SW 1271 (cell line): ENCODE measurements around the gene CLBA1.
"Not testable (repeated sequence)": the region's sequence is repeated elsewhere in the genome, so short reads cannot be mapped to it uniquely, and the experiment has no call there.

Experiments
- DNase-seq, 2 experiments: peaks; one replicate each; lab custom pipeline; 2025; lab: John Stamatoyannopoulos, UW

Gene CLBA1

GRCh38 chr14:104947881-104948735 is 37.5 kb upstream of the CLBA1 start:
- not testable (repeated sequence) for DNase-seq

DNA sequence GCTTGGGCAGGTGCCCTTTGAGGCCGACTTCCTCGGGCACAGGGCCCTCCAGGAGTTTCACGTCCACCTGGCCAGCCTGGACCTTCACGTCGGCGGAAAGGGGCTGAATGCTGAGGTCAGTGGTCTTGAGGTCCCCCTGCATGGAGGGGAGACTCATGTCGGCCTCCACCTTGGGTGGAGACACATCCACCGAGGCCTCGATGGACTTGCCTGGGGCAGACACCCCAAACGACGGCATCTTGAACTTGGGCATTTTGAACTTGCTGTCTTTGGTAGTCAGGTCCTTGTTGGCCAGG is 36.9 kb upstream of the CLBA1 start:
- DNase-seq: no peak

- DNase-seq: not testable (repeated sequence)
Observed at GRCh38 chr14:104949406-104949955, 36.1 kb upstream of the CLBA1 start.

DNA sequence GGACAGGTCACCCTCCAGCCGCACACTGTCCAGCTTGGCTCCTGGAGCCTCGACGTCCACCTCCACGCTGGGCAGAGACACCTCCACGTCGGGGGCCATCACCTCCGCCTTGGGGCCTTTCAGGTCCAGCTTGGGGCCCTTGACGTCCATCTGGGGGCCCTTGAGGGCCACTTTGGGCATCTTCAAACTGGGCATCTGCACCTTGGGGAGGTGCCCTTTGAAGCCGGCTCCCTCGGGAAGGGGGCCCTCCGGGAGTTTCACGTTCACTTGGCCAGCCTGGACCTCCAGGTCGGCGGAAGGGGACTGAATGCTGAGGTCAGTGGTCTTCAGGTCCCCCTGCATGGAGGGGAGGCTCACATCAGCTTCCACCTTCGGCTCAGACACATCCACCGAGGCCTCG is 35.6 kb upstream of the CLBA1 start:
- no peak for DNase-seq

DNA sequence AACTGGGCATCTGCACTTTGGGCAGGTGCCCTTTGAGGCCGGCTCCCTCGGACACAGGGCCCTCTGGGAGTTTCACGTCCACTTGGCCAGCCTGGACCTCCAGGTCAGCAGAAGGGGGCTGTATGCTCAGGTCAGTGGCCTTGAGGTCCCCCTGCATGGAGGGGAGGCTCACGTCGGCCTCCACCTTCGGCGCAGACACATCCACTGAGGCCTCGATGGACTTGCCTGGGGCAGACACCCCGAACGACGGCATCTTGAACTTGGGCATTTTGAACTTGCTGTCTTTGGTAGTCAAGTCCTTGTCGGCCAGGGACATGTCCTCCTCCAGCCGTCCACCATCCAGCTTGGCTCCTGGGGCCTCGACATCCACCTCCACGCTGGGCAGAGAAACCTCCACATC is 34.9 kb upstream of the CLBA1 start:
- DNase-seq: not testable (repeated sequence)

GRCh38 chr14:104951863-104952657 is 33.5 kb upstream of the CLBA1 start:
- not testable (repeated sequence) for DNase-seq

DNA sequence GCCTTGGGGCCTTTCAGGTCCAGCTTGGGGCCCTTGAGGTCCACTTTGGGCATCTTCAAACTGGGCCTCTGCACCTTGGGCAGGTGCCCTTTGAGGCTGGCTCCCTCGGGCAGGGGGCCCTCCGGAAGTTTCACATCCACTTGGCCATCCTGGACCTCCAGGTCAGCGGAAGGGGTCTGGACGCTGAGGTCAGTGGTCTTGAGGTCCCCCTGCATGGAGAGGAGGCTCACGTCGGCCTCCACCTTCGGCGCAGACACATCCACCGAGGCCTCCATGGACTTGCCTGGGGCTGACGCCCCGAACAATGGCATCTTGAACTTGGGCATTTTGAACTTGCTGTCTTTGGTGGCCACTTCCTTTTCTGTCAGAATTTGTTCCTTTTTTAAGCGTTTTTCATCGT is 32.5 kb upstream of the CLBA1 start:
- no peak for DNase-seq

GRCh38 chr14:104953896-104954656 is 31.5 kb upstream of the CLBA1 start:
- no peak for DNase-seq

DNA sequence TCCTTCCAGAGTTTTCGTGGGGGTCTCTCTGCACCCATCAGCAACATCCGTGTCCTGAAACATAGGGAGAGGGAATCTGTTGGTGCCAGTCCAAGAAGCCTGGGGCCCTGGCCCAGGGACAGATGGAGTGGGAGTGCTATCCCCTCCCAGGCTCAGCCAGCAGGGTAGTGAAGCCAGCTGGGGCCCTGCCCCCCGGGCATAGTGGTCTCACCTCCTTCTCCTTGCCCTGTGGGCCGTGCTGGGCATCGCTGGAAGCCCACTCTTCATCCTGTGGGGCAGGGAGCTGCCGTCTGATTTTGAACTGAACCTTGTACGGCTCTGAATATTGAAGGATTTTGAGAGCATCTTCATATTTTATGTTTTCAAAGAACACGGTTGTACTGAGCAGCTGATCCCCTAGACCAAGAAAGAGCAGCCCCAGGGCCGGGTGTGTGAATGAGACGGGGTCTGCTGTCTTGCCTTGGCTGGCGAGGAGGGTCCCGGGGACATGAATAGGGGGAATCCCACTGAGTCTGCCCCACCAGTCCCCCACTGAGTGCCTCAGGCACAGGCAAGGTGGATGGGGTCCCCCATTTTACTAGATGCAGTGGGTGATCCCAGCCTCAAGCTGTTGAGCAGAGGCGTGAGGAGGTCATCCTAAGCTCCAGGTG is 30.7 kb upstream of the CLBA1 start:
- no peak for DNase-seq

GRCh38 chr14:104955396-104955770 is 30.2 kb upstream of the CLBA1 start:
- DNase-seq: no peak

DNA sequence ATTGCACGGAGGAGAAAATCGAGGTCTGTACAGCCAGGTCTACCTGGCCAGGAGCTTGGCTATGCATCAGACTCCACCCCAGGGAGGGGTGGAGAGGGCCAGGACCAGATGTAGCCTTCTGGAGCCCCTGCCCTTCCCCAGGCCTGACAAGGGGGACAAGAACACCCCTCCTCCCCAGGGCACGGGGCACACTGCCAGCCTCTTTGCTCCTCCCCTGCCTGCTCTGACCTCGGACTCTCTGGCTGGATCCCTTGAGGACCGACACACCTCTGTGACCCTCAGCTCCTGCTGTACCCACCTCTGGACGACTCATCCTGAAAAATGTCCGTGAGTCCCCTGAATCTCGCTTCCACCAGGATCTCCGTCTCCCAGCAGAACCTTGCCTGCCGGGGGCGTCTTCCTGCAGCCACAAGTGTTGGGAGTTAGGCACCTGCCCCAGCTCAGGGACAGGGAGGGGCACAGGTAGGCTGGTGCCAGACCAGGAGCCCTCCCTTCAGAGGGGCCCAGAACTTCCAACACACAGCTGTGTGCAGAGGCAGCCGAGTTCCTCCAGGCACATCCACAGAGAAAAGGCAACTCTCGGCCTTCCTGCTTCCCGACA is 29.2 kb upstream of the CLBA1 start:
- no peak for DNase-seq

- no peak for DNase-seq
Observed at GRCh38 chr14:104957146-104958113, 28.2 kb upstream of the CLBA1 start.

DNA sequence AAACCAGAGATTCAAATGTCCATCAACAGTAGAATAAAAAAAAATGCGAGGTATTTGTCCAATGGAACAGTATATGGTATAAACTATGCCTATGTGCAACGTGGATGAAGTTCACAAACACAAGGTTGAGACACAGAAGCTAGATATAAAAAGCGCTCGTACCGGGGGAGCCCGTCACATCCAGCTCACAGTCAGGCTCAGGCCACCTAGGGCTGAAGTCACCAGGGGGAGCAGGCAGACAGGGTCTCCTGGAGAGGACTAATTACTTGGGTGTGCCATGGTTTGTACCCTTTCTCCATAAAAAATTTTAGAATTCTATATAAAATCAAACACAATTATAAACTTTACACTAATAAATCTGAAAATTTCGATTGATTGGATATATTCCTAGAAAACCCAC is 21.0 kb upstream of the CLBA1 start:
- DNase-seq: no peak

GRCh38 chr14:104965561-104966231 is 19.9 kb upstream of the CLBA1 start:
- no peak for DNase-seq

DNA sequence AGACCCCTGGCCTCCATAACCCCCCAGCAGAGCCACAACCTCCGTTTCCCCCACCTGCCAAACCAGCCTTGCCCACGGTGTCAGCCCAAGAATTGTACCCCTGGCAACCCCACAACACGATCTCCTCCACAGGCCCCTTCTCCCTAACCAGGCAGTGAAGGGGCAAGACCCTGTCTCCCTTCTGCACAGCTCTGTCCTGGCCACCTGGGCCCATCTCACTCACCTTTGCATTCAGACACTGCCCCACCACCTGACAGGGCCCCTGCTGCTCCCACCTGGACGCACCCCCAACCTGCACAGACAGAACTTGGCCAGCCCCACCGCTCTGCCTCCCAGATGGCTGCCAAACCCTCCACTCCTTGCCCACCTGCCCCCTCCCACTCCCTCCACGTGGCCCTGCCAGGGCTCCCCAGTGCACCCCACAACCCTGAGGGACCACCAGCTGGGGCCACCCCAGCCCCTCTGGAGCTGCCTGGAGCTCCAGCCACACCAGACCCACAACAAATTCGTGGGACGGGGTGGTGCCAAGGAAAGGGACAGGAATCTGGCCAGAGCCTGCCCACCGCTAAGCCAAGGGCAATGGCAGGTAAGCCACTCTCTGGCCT is 19.2 kb upstream of the CLBA1 start:
- no peak for DNase-seq

GRCh38 chr14:104966981-104967385 is 18.6 kb upstream of the CLBA1 start:
- DNase-seq: no peak

DNA sequence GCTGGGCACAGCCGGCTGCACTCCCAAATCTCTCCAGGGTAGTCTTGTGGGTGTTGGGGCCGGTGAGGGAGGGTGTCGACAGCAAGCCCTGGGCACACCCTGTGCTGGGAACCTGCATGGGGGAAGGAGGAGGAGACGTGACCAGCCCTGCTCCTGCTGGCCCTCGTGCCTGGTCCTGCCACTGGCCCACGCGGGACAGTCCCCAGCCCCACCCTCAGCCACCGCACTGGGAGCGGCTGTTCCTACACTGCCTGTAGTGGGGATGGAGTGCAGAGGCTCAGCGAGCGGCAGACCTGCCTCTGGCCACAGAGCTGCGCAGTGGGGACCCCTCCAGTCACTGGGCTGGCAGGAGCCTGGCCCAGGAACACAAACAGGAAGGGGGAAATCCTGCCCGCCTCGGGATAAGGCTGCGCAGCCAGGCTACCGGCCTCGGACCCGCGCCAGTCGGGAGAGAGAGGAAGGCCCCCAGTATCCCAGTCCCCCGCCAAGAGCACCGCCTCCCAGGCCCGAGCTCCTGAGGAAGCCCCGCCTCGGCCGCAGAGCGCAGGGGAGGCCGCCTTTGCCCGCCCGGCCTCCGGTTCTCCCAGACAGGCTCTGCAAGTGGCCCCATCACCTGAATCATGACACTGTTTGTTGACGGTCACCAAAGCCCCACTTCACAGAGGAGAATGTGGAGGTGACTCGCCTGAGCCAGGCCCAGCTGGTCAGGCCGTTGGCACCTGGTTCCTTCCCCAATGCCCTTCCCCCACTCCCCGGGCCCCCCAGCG is 18.0 kb upstream of the CLBA1 start:
- no peak for DNase-seq

DNA sequence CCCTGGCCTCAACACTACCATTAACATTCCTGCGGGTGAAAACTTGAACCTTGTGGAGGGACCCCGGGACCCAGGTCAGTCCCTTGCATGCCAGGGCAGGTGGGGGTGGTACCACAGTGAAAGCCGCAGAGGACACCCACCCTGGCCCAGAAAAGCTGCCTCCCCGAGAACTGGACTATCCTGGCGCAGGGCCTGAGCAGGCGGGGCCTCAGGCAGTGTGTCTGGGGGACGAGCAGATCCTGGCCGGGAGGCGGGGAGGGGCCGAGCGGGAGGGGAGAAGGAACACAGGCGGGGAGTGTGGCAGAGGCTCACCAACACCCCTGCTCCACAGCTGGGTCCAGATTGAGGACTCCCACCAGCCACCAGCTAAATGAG is 17.4 kb upstream of the CLBA1 start:
- DNase-seq: peak in 1 of 2 experiments; percentile 42
